ENCODE data around the gene ANKMY1. TPM values are rescaled to one million over a fixed set of nuclear protein-coding genes. Genes with fewer than 3 reads are reported as not detected.

ANKMY1 gene
- total and polyA plus RNA-seq, 2 donors (not counting 1 experiment from before 2014, with no cell fraction given), result 51.7 to 72.1 TPM

GRCh38 chr2:240538031-240538780, 19.6 kb downstream of the ANKMY1 start:
- Histone ChIP-seq H3K4me2 (replicated peaks; ENCODE audit: low read depth, low read length, poor library complexity, severe bottlenecking) (no peak overlapping the region), H3K4me1 (ENCODE audit: control insufficient read depth in 2 of 2, insufficient read depth in 2 of 2, low read length in 2 of 2) (no peaks in the 10 kb centered on the region), H3K79me2 (ENCODE audit: control insufficient read depth, insufficient read depth, low read length) (peaks cover 20% of the 10 kb centered on the region), H3K4me3 (ENCODE audit: control extremely low read depth in 1 of 5, extremely low read depth in 1 of 5, insufficient read depth in 1 of 5, low read depth in 2 of 5, low read length in 4 of 5) (no peak overlapping the region), H2AFZ (ENCODE audit: insufficient read depth, low read depth, low read length, poor library complexity, severe bottlenecking) (no peak overlapping the region), H3K27me3 (replicated peaks in 1 of 4; ENCODE audit: control extremely low read depth in 1 of 4, control insufficient read depth in 3 of 4, insufficient read depth in 4 of 4, low read length in 3 of 4) (no peaks in the 10 kb centered on the region), H3K36me3 (replicated peaks in 1 of 2; ENCODE audit: control extremely low read depth in 1 of 2, control insufficient read depth in 1 of 2, extremely low read depth in 1 of 2, insufficient read depth in 2 of 2, low read length in 1 of 2) (peaks cover 3 to 29% of the 10 kb centered on the region in 2 experiments), H4K20me1 (ENCODE audit: control insufficient read depth, insufficient read depth, low read length, poor library complexity, severe bottlenecking) (peaks cover 7% of the 10 kb centered on the region), H3K27ac (ENCODE audit: low read length in 2 of 2) (no peak overlapping the region), H3K9ac (ENCODE audit: low read length) (no peak overlapping the region), H3K9me3 (ENCODE audit: control extremely low read depth in 1 of 3, control insufficient read depth in 2 of 3, insufficient read depth in 1 of 3, low read length in 2 of 3) (peaks cover 0 to 1% (median 0%) of the 10 kb centered on the region in 3 donors)
- intact Hi-C loops (cut with micrococcal nuclease), result no loop called here
- Mint-ChIP-seq H3K4me3 (no peak overlapping the region), H3K4me1 (peaks cover 2% of the 10 kb centered on the region), H3K9me3 (ENCODE audit: insufficient read depth) (no peaks in the 10 kb centered on the region), H3K27ac (no peak overlapping the region), H3K27me3 (no peaks in the 10 kb centered on the region)
- TF ChIP-seq EZH2 (IDR thresholded peaks at IDR 0.05; ENCODE audit: borderline replicate concordance, insufficient read depth, low read depth, low read length, poor library complexity, severe bottlenecking) (no peak), CTCF (IDR thresholded peaks at IDR 0.05) (no peak)
- CTCF ChIA-PET, result no interaction called here
- no peak for ATAC-seq (ENCODE audit: low read depth)
- POLR2A ChIA-PET, result no interaction called here
- WGBS (ENCODE audit: insufficient coverage), result 96% methylated on average over 38 of the region's 43 CpGs
- DNase-seq, result no peak

- no peak for DNase-seq
- WGBS (ENCODE audit: insufficient coverage), result no CpG with 5 or more reads among the region's 1 CpG
- no peaks in the 10 kb centered on the region for H3K4me1 ChIP-seq (ENCODE audit: control insufficient read depth in 2 of 2, insufficient read depth in 2 of 2, low read length in 2 of 2)
- no peak overlapping the region for H3K9ac ChIP-seq (ENCODE audit: low read length)
- no peaks in the 10 kb centered on the region for H3K27me3 Mint-ChIP-seq
- peaks cover 16% of the 10 kb centered on the region for H3K9me3 Mint-ChIP-seq (ENCODE audit: insufficient read depth)
- H3K4me3 Mint-ChIP-seq, result no peak overlapping the region
- H3K4me3 ChIP-seq (ENCODE audit: control extremely low read depth in 1 of 5, extremely low read depth in 1 of 5, insufficient read depth in 1 of 5, low read depth in 2 of 5, low read length in 4 of 5), result no peak overlapping the region
- H4K20me1 ChIP-seq (ENCODE audit: control insufficient read depth, insufficient read depth, low read length, poor library complexity, severe bottlenecking), result peaks cover 5% of the 10 kb centered on the region
- TF ChIP-seq EZH2 (IDR thresholded peaks at IDR 0.05; ENCODE audit: borderline replicate concordance, insufficient read depth, low read depth, low read length, poor library complexity, severe bottlenecking) (no peak), CTCF (IDR thresholded peaks at IDR 0.05) (no peak)
- H3K27ac Mint-ChIP-seq, result no peak overlapping the region
- H2AFZ ChIP-seq (ENCODE audit: insufficient read depth, low read depth, low read length, poor library complexity, severe bottlenecking), result no peak overlapping the region
- ATAC-seq (ENCODE audit: low read depth), result no peak
- H3K27me3 ChIP-seq (replicated peaks in 1 of 4; ENCODE audit: control extremely low read depth in 1 of 4, control insufficient read depth in 3 of 4, insufficient read depth in 4 of 4, low read length in 3 of 4), result no peaks in the 10 kb centered on the region
- ChIA-PET POLR2A (no interaction called here), CTCF (no interaction called here)
- H3K4me2 ChIP-seq (replicated peaks; ENCODE audit: low read depth, low read length, poor library complexity, severe bottlenecking), result no peak overlapping the region
- intact Hi-C loops (cut with micrococcal nuclease), result no loop called here
- H3K79me2 ChIP-seq (ENCODE audit: control insufficient read depth, insufficient read depth, low read length), result no peaks in the 10 kb centered on the region
- no peak overlapping the region for H3K27ac ChIP-seq (ENCODE audit: low read length in 2 of 2)
- H3K9me3 ChIP-seq (ENCODE audit: control extremely low read depth in 1 of 3, control insufficient read depth in 2 of 3, insufficient read depth in 1 of 3, low read length in 2 of 3), result peaks cover 6 to 28% (median 18%) of the 10 kb centered on the region in 3 donors
- H3K4me1 Mint-ChIP-seq, result no peaks in the 10 kb centered on the region
- H3K36me3 ChIP-seq (replicated peaks in 1 of 2; ENCODE audit: control extremely low read depth in 1 of 2, control insufficient read depth in 1 of 2, extremely low read depth in 1 of 2, insufficient read depth in 2 of 2, low read length in 1 of 2), result peaks cover 10 to 11% of the 10 kb centered on the region in 2 experiments
These were observed 25.6 kb downstream of the ANKMY1 start for GRCh38 chr2:240532031-240532775.
